K562 (cell line): ENCODE data around the gene MARCKSL1. TPM values are rescaled to one million over a fixed set of nuclear protein-coding genes. Genes with fewer than 3 reads are reported as not detected.

ENCODE experiments used
- ARID1B ChIP-seq: fragments of 450-650 bp; IDR thresholded peaks from 2 replicates; pipeline ENCODE4 v1.6.1; 2016; ENCODE audit warnings: antibody characterized with exemption, mild to moderate bottlenecking, inconsistent platforms
- CBX1 ChIP-seq: sonication (generic); IDR thresholded peaks from 2 replicates; pipeline ENCODE4 v1.6.1; 2016; ENCODE audit warnings: antibody characterized with exemption, low read depth, mild to moderate bottlenecking
- CHCHD3 ChIP-seq: fragments of 250-450 bp; sonication (Bioruptor Pico); IDR thresholded peaks from 2 replicates; pipeline ENCODE4 v2.1.2; 2022; ENCODE audit warnings: mild to moderate bottlenecking
- E2F5 ChIP-seq: sonication (generic); formaldehyde crosslinking; IDR thresholded peaks from 2 replicates; pipeline ENCODE4 v1.8.0; 2022; ENCODE audit warnings: mild to moderate bottlenecking, missing genetic modification reagents
- ELF2 ChIP-seq: fragments of 250-450 bp; sonication (Bioruptor Pico); IDR thresholded peaks from 2 replicates; pipeline ENCODE4 v1.5.0; 2021; ENCODE audit warnings: mild to moderate bottlenecking
- ETV6 ChIP-seq, 3 experiments: fragments of 150-350 bp in 1 of 3; sonication (generic) in 1 of 3; formaldehyde crosslinking in 1 of 3; IDR thresholded peaks; 2 replicates each; pipeline versions ENCODE4 v1.6.1 to v1.8.0; 2014 to 2022; ENCODE audit warnings: borderline replicate concordance in 2 of 3, low read depth in 2 of 3, antibody characterized with exemption in 1 of 3, low read length in 1 of 3, mild to moderate bottlenecking in 1 of 3, missing genetic modification reagents in 1 of 3
- EWSR1 ChIP-seq: fragments of 450-650 bp; IDR thresholded peaks from 2 replicates; pipeline ENCODE4 v1.6.1; 2018; ENCODE audit warnings: borderline replicate concordance, mild to moderate bottlenecking, low read depth, moderate library complexity; ENCODE audit not compliant: partially characterized antibody
- FOS ChIP-seq: IDR thresholded peaks from 3 replicates; pipeline ENCODE4 v1.6.1; 2011; ENCODE audit not compliant: insufficient read length; ENCODE audit errors: extremely low read depth
- GATAD2B ChIP-seq: fragments of 450-650 bp; IDR thresholded peaks from 2 replicates; pipeline ENCODE4 v1.6.1; 2017; ENCODE audit warnings: mild to moderate bottlenecking, borderline replicate concordance
- GTF2F1 ChIP-seq: IDR thresholded peaks from 2 replicates; pipeline ENCODE4 v1.6.1; 2011; ENCODE audit warnings: low read depth, low read length, improper control_type of control experiment
- KAT7 ChIP-seq: sonication (generic); formaldehyde crosslinking; IDR thresholded peaks from 2 replicates; pipeline ENCODE4 v1.8.0; 2022; ENCODE audit warnings: missing genetic modification reagents, mild to moderate bottlenecking, borderline replicate concordance
- MEIS2 ChIP-seq: fragments of 450-650 bp; IDR thresholded peaks from 2 replicates; pipeline ENCODE4 v1.6.1; 2014; ENCODE audit warnings: mild to moderate bottlenecking; ENCODE audit not compliant: partially characterized antibody
- NFIX ChIP-seq: fragments of 250-450 bp; sonication (Bioruptor Pico); IDR thresholded peaks from 2 replicates; pipeline ENCODE4 v1.4.0; 2020; ENCODE audit warnings: low read depth, mild to moderate bottlenecking, moderate library complexity
- NONO ChIP-seq, 2 experiments: fragments of 200-400 bp in 1 of 2; fragments of 450-650 bp in 1 of 2; formaldehyde crosslinking in 1 of 2; IDR thresholded peaks; 2 replicates each; pipeline ENCODE4 v1.6.1; 2017; ENCODE audit warnings: low read depth in 2 of 2, mild to moderate bottlenecking in 2 of 2, moderate library complexity in 2 of 2, low read length in 1 of 2
- PRDM10 ChIP-seq: fragments of 450-650 bp; IDR thresholded peaks from 2 replicates; pipeline ENCODE4 v1.6.1; 2018; ENCODE audit not compliant: partially characterized antibody
- RNF2 ChIP-seq: sonication (generic); IDR thresholded peaks from 2 replicates; pipeline ENCODE4 v1.6.1; 2016
- SRSF1 ChIP-seq: fragments of 200-400 bp; formaldehyde crosslinking; IDR thresholded peaks from 2 replicates; pipeline ENCODE4 v1.6.1; 2017; ENCODE audit warnings: mild to moderate bottlenecking, low read depth, low read length, moderate library complexity
- ZBTB7A ChIP-seq: IDR thresholded peaks from 2 replicates; pipeline ENCODE4 v1.6.1; 2011; ENCODE audit warnings: low read depth, mild to moderate bottlenecking, low read length, moderate library complexity, borderline replicate concordance; ENCODE audit not compliant: control insufficient read depth
- ZFP91 ChIP-seq: sonication (generic); formaldehyde crosslinking; IDR thresholded peaks from 2 replicates; pipeline ENCODE4 v1.8.0; 2022; ENCODE audit warnings: mild to moderate bottlenecking, missing genetic modification reagents
- ZNF431 ChIP-seq: sonication (generic); formaldehyde crosslinking; IDR thresholded peaks from 2 replicates; pipeline ENCODE4 v1.8.0; 2022; ENCODE audit warnings: mild to moderate bottlenecking, missing genetic modification reagents
- ZNF79 ChIP-seq: fragments of 250-450 bp; sonication (Bioruptor Pico); IDR thresholded peaks from 2 replicates; pipeline ENCODE4 v1.4.0; 2020; ENCODE audit warnings: low read depth, mild to moderate bottlenecking, moderate library complexity
- ZNF830 ChIP-seq: fragments of 250-450 bp; sonication (Bioruptor Pico); IDR thresholded peaks from 2 replicates; pipeline ENCODE4 v1.5.0; 2021; ENCODE audit warnings: mild to moderate bottlenecking
- polyA plus RNA-seq, 8 experiments: library from polyadenylated mRNA; depleted of rRNA in 4 of 8; stranded (reverse) in 5 of 8; unstranded in 3 of 8; fragments of >200 nt; fragmentation: Nextera tagmentation in 2 of 8; fragmentation: Illumina TruSeq in 1 of 8; extraction: Ambion mirVana in 2 of 8; extraction: Trizol in 1 of 8; gene quantifications; 2 replicates each; pipeline versions ENCODE4 v1.2.1 to v1.2.3, GENCODE V29; 2011 to 2014; ENCODE audit warnings: inconsistent platforms in 1 of 8, missing spikeins in 1 of 8
- total RNA-seq, 7 experiments: library from RNA; depleted of rRNA in 6 of 7; stranded (reverse); fragments of >200 nt in 6 of 7; fragmentation: Illumina TruSeq in 2 of 7; extraction: Trizol in 2 of 7; gene quantifications; 2 replicates each; pipeline versions ENCODE4 v1.2.1 to v1.2.3, GENCODE V29; 2011 to 2021; ENCODE audit warnings: low replicate concordance in 1 of 7

The MARCKSL1 gene
- total and polyA plus RNA-seq, 9 of the 15 experiments (the other 6 are each of a cell fraction or from before 2014, with no cell fraction given): 14.7 to 325 (median 155) TPM

- TF ChIP-seq FOS: no peak
- TF ChIP-seq ELF2 (CRISPR knock-in tag): no peak; the same call in 1 of the 2 replicates
- TF ChIP-seq CBX1: peak; percentile 56
- TF ChIP-seq ZNF431 (CRISPR knock-in tag): no peak
- TF ChIP-seq NFIX (CRISPR knock-in tag): no peak
- TF ChIP-seq RNF2: no peak
- TF ChIP-seq MEIS2: no peak
- TF ChIP-seq KAT7 (CRISPR knock-in tag): peak; percentile 38; the same call in 1 of the 2 replicates
- no peak for TF ChIP-seq ETV6 (IDR thresholded peaks at IDR 0.05; ENCODE audit: borderline replicate concordance in 1 of 2, low read depth in 2 of 2, low read length in 1 of 2)
- TF ChIP-seq ETV6 (CRISPR knock-in tag; IDR thresholded peaks at IDR 0.05; ENCODE audit: borderline replicate concordance): no peak
- TF ChIP-seq NONO (IDR thresholded peaks at IDR 0.05; ENCODE audit: low read depth in 2 of 2, low read length in 1 of 2): peak; percentile 76 to 94
- TF ChIP-seq PRDM10: no peak
- TF ChIP-seq ZNF830 (CRISPR knock-in tag): no peak
- TF ChIP-seq SRSF1: no peak
- 0 out of 2 replicates have a peak, but pooled peaks have one; percentile 12 for TF ChIP-seq ARID1B
- peak; percentile 81; the same call in 1 of the 2 replicates for TF ChIP-seq GATAD2B
- no peak for TF ChIP-seq ZNF79
- peak; percentile 52; the same call in 1 of the 2 replicates for TF ChIP-seq ZBTB7A
- no peak for TF ChIP-seq EWSR1
- no peak for TF ChIP-seq ZFP91
- no peak for TF ChIP-seq E2F5 (CRISPR knock-in tag)
- no peak for TF ChIP-seq GTF2F1
- TF ChIP-seq CHCHD3 (CRISPR knock-in tag): no peak
These were observed 15.6 kb upstream of the MARCKSL1 start (continued) for GRCh38 chr1:32351399-32352238.
